GM18870 (cell line): ENCODE results near the gene RPS6KA3.
A peak's percentile ranks its signal among the peaks of the same experiment; 100 is the strongest.
"Not testable (repeated sequence)": the region's sequence is repeated elsewhere in the genome, so short reads cannot be mapped to it uniquely, and the experiment has no call there.

Experiments used
- ATAC-seq: cut with Tn5 transposase; IDR thresholded peaks from one replicate; pipeline ENCODE4 v1.9.1; 2021; ENCODE audit warnings: moderate library complexity; ENCODE audit not compliant: unreplicated experiment

RPS6KA3 gene

GRCh38 chrX:20265726-20266681 lies 705 bp downstream of the RPS6KA3 start:
- ATAC-seq = no peak

GRCh38 chrX:20265221-20265725 lies 1.4 kb downstream of the RPS6KA3 start:
- ATAC-seq = peak; percentile 37

GRCh38 chrX:20263474-20263873 lies 3.2 kb downstream of the RPS6KA3 start:
- peak; percentile 44 for ATAC-seq

GRCh38 chrX:20260885-20261284 lies 5.8 kb downstream of the RPS6KA3 start:
- ATAC-seq = no peak

- no peak for ATAC-seq
Measured at GRCh38 chrX:20254712-20255299, 11.9 kb downstream of the RPS6KA3 start.

- no peak for ATAC-seq
Measured at GRCh38 chrX:20253232-20253543, 13.5 kb downstream of the RPS6KA3 start.

- peak; percentile 60 for ATAC-seq
Measured at GRCh38 chrX:20252381-20253231, 14.1 kb downstream of the RPS6KA3 start.

GRCh38 chrX:20251691-20252090 lies 15.0 kb downstream of the RPS6KA3 start:
- ATAC-seq = no peak

- not testable (repeated sequence) for ATAC-seq
Measured at GRCh38 chrX:20250146-20250545, 16.6 kb downstream of the RPS6KA3 start.

GRCh38 chrX:20248592-20249192 lies 18.0 kb downstream of the RPS6KA3 start:
- no peak for ATAC-seq

GRCh38 chrX:20244931-20245330 lies 21.8 kb downstream of the RPS6KA3 start:
- no peak for ATAC-seq

GRCh38 chrX:20240201-20240600 lies 26.5 kb downstream of the RPS6KA3 start:
- ATAC-seq = no peak

GRCh38 chrX:20237864-20238263 lies 28.8 kb downstream of the RPS6KA3 start:
- no peak for ATAC-seq

- ATAC-seq = no peak
Measured at GRCh38 chrX:20235755-20236154, 31.0 kb downstream of the RPS6KA3 start.

GRCh38 chrX:20233336-20233735 lies 33.4 kb downstream of the RPS6KA3 start:
- no peak for ATAC-seq

GRCh38 chrX:20231598-20231997 lies 35.1 kb downstream of the RPS6KA3 start:
- no peak for ATAC-seq

GRCh38 chrX:20230406-20230805 lies 36.3 kb downstream of the RPS6KA3 start:
- ATAC-seq = no peak

GRCh38 chrX:20229155-20229554 lies 37.6 kb downstream of the RPS6KA3 start:
- no peak for ATAC-seq

- ATAC-seq = no peak
Measured at GRCh38 chrX:20228245-20228644, 38.5 kb downstream of the RPS6KA3 start.

- no peak for ATAC-seq
Measured at GRCh38 chrX:20227116-20227515, 39.6 kb downstream of the RPS6KA3 start.

GRCh38 chrX:20225488-20225833 lies 41.2 kb downstream of the RPS6KA3 start:
- ATAC-seq = no peak
